Heart left ventricle (tissue), 13 donors: ENCODE results near the gene TLX1.

ENCODE experiments used
- CTCF ChIP-seq, 12 donors: fragments of 200-600 bp; sonication (generic) in 4 of 12; IDR thresholded peaks; one replicate each; pipeline versions ENCODE4 v1.5.0 to v1.8.0; 2018 to 2022; ENCODE audit warnings: antibody characterized with exemption in 12 of 12, mild to moderate bottlenecking in 5 of 12
- POLR2A ChIP-seq, 2 donors: fragments of 450-650 bp; IDR thresholded peaks; one replicate each; pipeline ENCODE4 v1.6.1; 2017; ENCODE audit warnings: antibody characterized with exemption in 2 of 2, mild to moderate bottlenecking in 2 of 2, moderate library complexity in 2 of 2
- donor health status: ischemic (EF 13 %, LVEDD 7.1; RV severe dilation, severe dysfunction).
- donor health status: DM: no; HTN: yes; CAD: no.
- donor health status: DM: no; HTN: no; CAD: no.
- donor health status: ischemic (EF 25% LVEDD 6.9; RV normal size, moderate dysfunction).
- donor health status: ischemic (EF 25% LVEDD 5.7; RV mildly dilated, moderate dysfunction).
- donor health status: ischemic (EF 35%, LVEDD 5.7; RV mildly dilated, moderate dysfunction).
- donor health status: nonischemic (EF 11% LVEDD 7.7; RV severe dilation, severe dysfunction).
- donor health status: DM: yes; HTN: yes; CAD: no.
- donor health status: PGD.
- donor health status: ischemic (EF 29% LVEDD 5.4; RV normal size, mild dysfunction).
- donor health status: nonischemic (EF 23%, LVEDD 6.1; RV moderate dilation, normal function).

- TF ChIP-seq CTCF (IDR thresholded peaks at IDR 0.05), result no peak
- TF ChIP-seq POLR2A (IDR thresholded peaks at IDR 0.05), result no peak
Measured at GRCh38 chr10:101107771-101108170, 23.3 kb upstream of the TLX1 start.
